IPS-20b (cell line): ENCODE results near the gene NAA30.

Experiments
- H3K27ac ChIP-seq: one replicate; pipeline ENCODE4 v1.5.1; 2013; ENCODE audit warnings: low read length
- H3K27me3 ChIP-seq: 2 replicates; pipeline ENCODE4 v1.6.1; 2013; ENCODE audit warnings: mild to moderate bottlenecking, low read length, inconsistent platforms; ENCODE audit not compliant: insufficient read depth
- H3K36me3 ChIP-seq: 2 replicates; pipeline ENCODE4 v1.6.1; 2013; ENCODE audit warnings: low read depth, mild to moderate bottlenecking, inconsistent platforms, low read length, moderate library complexity; ENCODE audit not compliant: insufficient read depth
- H3K4me1 ChIP-seq: 2 replicates; pipeline ENCODE4 v1.6.1; 2013; ENCODE audit warnings: mild to moderate bottlenecking, control low read depth, inconsistent platforms, low read length, moderate library complexity; ENCODE audit not compliant: insufficient read depth
- H3K4me3 ChIP-seq: 2 replicates; pipeline ENCODE4 v1.5.1; 2013; ENCODE audit warnings: mild to moderate bottlenecking, low read length, inconsistent platforms
- H3K9ac ChIP-seq: 2 replicates; pipeline ENCODE4 v1.6.1; 2013; ENCODE audit warnings: low read depth, mild to moderate bottlenecking, inconsistent platforms, low read length, moderate library complexity
- H3K9me3 ChIP-seq: 2 replicates; pipeline ENCODE4 v1.6.1; 2013; ENCODE audit warnings: mild to moderate bottlenecking, low read depth, low read length, inconsistent platforms; ENCODE audit not compliant: insufficient read depth

NAA30 gene

GRCh38 chr14:57435923-57436322 lies 45.5 kb downstream of the NAA30 start:
- H3K9me3 ChIP-seq: no peaks in the 10 kb centered on the region
- no peaks in the 10 kb centered on the region for H3K36me3 ChIP-seq
- H3K4me1 ChIP-seq: no peaks in the 10 kb centered on the region
- H3K9ac ChIP-seq: no peak overlapping the region
- H3K27ac ChIP-seq: no peak overlapping the region
- H3K27me3 ChIP-seq: no peaks in the 10 kb centered on the region
- H3K4me3 ChIP-seq: no peak overlapping the region

DNA sequence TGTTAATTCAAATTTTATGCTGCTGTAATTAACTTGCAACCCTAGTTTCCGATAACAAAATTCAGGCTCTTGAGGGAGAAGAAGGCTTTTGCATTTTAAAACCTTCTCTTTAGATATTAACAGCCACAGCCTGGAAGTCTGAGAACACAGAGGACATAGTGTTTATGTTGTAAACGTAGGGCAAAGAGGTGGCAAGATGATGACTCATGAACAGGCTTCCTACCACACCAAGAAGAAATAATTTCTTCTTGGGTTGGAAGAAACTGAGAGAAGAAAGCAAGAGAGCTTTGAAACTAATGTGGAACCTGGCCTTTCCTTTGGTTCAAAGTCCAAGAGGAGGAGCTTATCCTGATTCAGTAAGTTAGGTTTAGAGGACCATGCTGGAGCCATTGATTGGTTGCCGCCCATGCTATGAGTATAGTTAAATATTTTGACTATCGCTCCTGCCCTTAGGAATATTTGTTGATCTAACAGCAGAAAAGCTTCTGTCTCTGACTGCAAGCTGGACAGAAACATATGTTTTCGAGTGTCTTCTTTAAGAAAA lies 71.5 kb downstream of the NAA30 start:
- no peaks in the 10 kb centered on the region for H3K4me1 ChIP-seq
- H3K27ac ChIP-seq: no peak overlapping the region
- H3K27me3 ChIP-seq: no peaks in the 10 kb centered on the region
- H3K4me3 ChIP-seq: no peak overlapping the region
- H3K9ac ChIP-seq: no peak overlapping the region
- no peaks in the 10 kb centered on the region for H3K9me3 ChIP-seq
- H3K36me3 ChIP-seq: no peaks in the 10 kb centered on the region

DNA sequence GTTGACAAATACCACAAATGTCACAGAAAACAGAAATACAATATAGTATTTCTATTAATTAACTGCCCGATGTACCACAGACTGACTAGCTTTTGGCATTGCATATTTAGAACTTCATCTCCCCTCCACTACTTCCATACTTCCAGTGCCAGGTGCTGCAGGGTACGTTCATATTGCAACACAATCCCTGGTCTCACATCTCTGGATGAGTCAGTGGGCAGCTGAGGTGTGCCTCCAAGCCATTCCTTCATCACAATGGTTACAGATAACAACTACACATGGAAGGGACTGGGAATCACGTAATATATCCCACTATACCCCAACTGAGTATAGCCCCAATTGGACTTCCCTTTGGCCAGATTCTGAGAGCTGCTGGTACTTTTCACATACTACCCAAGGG lies 72.2 kb downstream of the NAA30 start:
- Histone ChIP-seq H3K4me3 (no peak overlapping the region), H3K27ac (no peak overlapping the region), H3K9ac (no peak overlapping the region), H3K4me1 (no peaks in the 10 kb centered on the region), H3K9me3 (no peaks in the 10 kb centered on the region), H3K27me3 (no peaks in the 10 kb centered on the region), H3K36me3 (no peaks in the 10 kb centered on the region)

GRCh38 chr14:57464008-57464730 lies 73.8 kb downstream of the NAA30 start:
- Histone ChIP-seq H3K27ac (no peak overlapping the region), H3K4me1 (no peaks in the 10 kb centered on the region), H3K27me3 (no peaks in the 10 kb centered on the region), H3K36me3 (no peaks in the 10 kb centered on the region), H3K9me3 (0 out of 2 replicates have a peak, but pooled peaks cover 5% of the 10 kb centered on the region), H3K9ac (no peak overlapping the region), H3K4me3 (no peak overlapping the region)
